WERI-Rb-1 (cell line): ENCODE data around the gene DNAAF8.

ENCODE experiments used
- DNase-seq: peaks from one replicate; pipeline ENCODE4 v3.0.0-alpha.2; 2020
- H3K27ac ChIP-seq: fragments of 250-450 bp; sonication (Bioruptor Pico); 2 replicates; pipeline ENCODE4 v1.5.1; 2020; ENCODE audit warnings: mild to moderate bottlenecking, moderate library complexity
- H3K27me3 ChIP-seq: fragments of 250-450 bp; sonication (Bioruptor Pico); 2 replicates; pipeline ENCODE4 v1.5.1; 2021; ENCODE audit warnings: mild to moderate bottlenecking, low read depth, moderate library complexity; ENCODE audit not compliant: insufficient read depth, severe bottlenecking
- H3K36me3 ChIP-seq: fragments of 250-450 bp; sonication (Bioruptor Pico); 2 replicates; pipeline ENCODE4 v1.5.1; 2020; ENCODE audit warnings: mild to moderate bottlenecking, moderate library complexity
- H3K4me3 ChIP-seq: 2 replicates; pipeline ENCODE4 v1.5.1; 2011; ENCODE audit warnings: low read depth, mild to moderate bottlenecking, control low read depth, low read length
- H3K9me3 ChIP-seq: fragments of 250-450 bp; sonication (Bioruptor Pico); 2 replicates; pipeline ENCODE4 v1.5.1; 2021; ENCODE audit warnings: mild to moderate bottlenecking, moderate library complexity; ENCODE audit not compliant: severe bottlenecking
- CTCF ChIP-seq: IDR thresholded peaks from 2 replicates; pipeline ENCODE4 v1.5.1; 2011; ENCODE audit warnings: low read depth, mild to moderate bottlenecking, control low read depth, inconsistent platforms, low read length

The DNAAF8 gene

DNA sequence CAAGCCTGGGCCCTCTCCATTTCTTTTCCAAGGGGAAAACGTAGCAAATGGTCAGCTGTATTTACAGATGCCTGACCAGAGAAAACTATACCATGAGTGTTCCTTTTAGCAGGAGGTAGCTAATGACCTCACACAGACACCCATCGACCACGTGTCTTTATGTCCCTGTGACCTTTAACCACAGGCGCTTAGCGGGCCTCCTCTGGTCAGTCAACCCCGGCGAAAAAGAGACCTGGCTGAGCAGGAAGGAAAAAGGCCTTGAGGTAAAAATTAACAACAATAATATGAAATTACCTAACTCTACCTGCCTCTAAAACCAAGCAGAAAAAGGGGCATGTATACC, 31.9 kb upstream of the DNAAF8 start:
- peaks cover 72% of the 10 kb centered on the region for H3K36me3 ChIP-seq
- no peaks in the 10 kb centered on the region for H3K9me3 ChIP-seq
- no peak for TF ChIP-seq CTCF
- no peak overlapping the region for H3K27ac ChIP-seq
- no peak for DNase-seq
- no peak overlapping the region for H3K4me3 ChIP-seq
- H3K27me3 ChIP-seq, result no peaks in the 10 kb centered on the region

- H3K9me3 ChIP-seq, result no peaks in the 10 kb centered on the region
- H3K27ac ChIP-seq, result no peak overlapping the region
- H3K27me3 ChIP-seq, result no peaks in the 10 kb centered on the region
- TF ChIP-seq CTCF, result no peak
- H3K36me3 ChIP-seq, result peaks cover 65% of the 10 kb centered on the region
- no peak overlapping the region for H3K4me3 ChIP-seq
- DNase-seq, result no peak
Observed at GRCh38 chr16:4703906-4704305, 30.4 kb upstream of the DNAAF8 start.

DNA sequence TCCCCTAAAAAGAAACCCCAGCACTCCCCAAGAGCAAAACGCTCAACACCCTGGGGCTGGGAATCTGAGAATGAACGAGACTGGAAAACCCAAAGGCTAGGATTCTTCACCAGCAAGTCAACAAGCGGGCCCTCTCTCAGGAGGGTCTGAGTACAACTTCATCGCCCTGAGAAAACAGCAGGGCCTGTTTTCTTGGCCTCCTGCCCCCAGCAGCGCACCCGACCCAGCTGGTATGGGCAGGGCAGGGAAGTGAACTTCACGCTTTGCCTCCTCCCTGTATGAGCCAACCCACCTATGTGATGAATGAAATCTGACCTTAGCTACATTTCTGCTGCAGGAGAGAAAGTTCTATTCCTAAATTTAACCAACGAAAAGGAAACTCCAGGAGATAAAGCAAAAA, 29.8 kb upstream of the DNAAF8 start:
- Histone ChIP-seq H3K27ac (no peak overlapping the region), H3K36me3 (peaks cover 60% of the 10 kb centered on the region), H3K4me3 (no peak overlapping the region), H3K9me3 (no peaks in the 10 kb centered on the region), H3K27me3 (no peaks in the 10 kb centered on the region)
- DNase-seq, result no peak
- TF ChIP-seq CTCF, result no peak

GRCh38 chr16:4704913-4705312, 29.4 kb upstream of the DNAAF8 start:
- H3K36me3 ChIP-seq, result peaks cover 60% of the 10 kb centered on the region
- H3K4me3 ChIP-seq, result no peak overlapping the region
- H3K27me3 ChIP-seq, result no peaks in the 10 kb centered on the region
- no peaks in the 10 kb centered on the region for H3K9me3 ChIP-seq
- no peak for DNase-seq
- TF ChIP-seq CTCF, result no peak
- no peak overlapping the region for H3K27ac ChIP-seq

DNA sequence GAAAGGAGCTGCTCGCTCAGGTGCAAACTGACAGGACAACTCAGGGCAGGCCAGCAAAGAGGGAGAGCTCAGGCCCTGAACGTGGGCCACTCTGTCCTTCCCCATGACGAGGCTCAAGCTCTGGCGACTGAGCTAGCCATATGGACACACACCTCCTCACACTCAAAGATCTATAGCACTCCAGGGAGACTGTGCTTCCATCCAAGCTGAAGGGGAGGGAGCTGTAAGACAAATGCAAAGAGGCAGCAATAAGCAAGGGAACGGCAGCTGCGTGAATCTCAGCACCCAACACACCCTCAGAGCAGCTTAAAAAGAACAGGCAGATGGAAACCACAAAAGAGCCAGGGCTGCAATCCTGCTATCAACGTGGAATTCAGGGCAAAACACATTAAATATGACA, 27.5 kb upstream of the DNAAF8 start:
- Histone ChIP-seq H3K4me3 (no peak overlapping the region), H3K27me3 (no peaks in the 10 kb centered on the region), H3K9me3 (no peaks in the 10 kb centered on the region), H3K36me3 (peaks cover 51% of the 10 kb centered on the region), H3K27ac (peak overlapping the region; percentile 50)
- DNase-seq, result peak; percentile 67
- TF ChIP-seq CTCF, result no peak

- peaks cover 50% of the 10 kb centered on the region for H3K36me3 ChIP-seq
Observed at GRCh38 chr16:4709481-4709880, 24.9 kb upstream of the DNAAF8 start.

More at GRCh38 chr16:4709481-4709880, 24.9 kb upstream of the DNAAF8 start:
- Histone ChIP-seq H3K27me3 (no peaks in the 10 kb centered on the region), H3K9me3 (no peaks in the 10 kb centered on the region), H3K4me3 (no peak overlapping the region), H3K27ac (no peak overlapping the region)
- no peak for TF ChIP-seq CTCF
- DNase-seq, result no peak
